ENCODE measurements around the gene PLEKHM3.

Gene PLEKHM3

GRCh38 chr2:207796585-207797350, 228.6 kb downstream of the PLEKHM3 start:
- no peak for DNase-seq (ENCODE audit: low read depth)

- no peak for DNase-seq (ENCODE audit: low read depth)
These were observed 233.0 kb downstream of the PLEKHM3 start for GRCh38 chr2:207792244-207792785.

GRCh38 chr2:207791579-207792243, 233.6 kb downstream of the PLEKHM3 start:
- DNase-seq (ENCODE audit: low read depth) = no peak

GRCh38 chr2:207790898-207791297, 234.4 kb downstream of the PLEKHM3 start:
- no peak for DNase-seq (ENCODE audit: low read depth)

GRCh38 chr2:207787800-207788199, 237.5 kb downstream of the PLEKHM3 start:
- no peak for DNase-seq (ENCODE audit: low read depth)

GRCh38 chr2:207787017-207787416, 238.3 kb downstream of the PLEKHM3 start:
- no peak for DNase-seq (ENCODE audit: low read depth)

- DNase-seq (ENCODE audit: low read depth) = no peak
These were observed 240.4 kb downstream of the PLEKHM3 start for GRCh38 chr2:207784898-207785297.

GRCh38 chr2:207783514-207783913, 241.8 kb downstream of the PLEKHM3 start:
- no peak for DNase-seq (ENCODE audit: low read depth)

- no peak for DNase-seq (ENCODE audit: low read depth)
These were observed 242.9 kb downstream of the PLEKHM3 start for GRCh38 chr2:207782238-207783030.

- DNase-seq (ENCODE audit: low read depth) = no peak
These were observed 245.8 kb downstream of the PLEKHM3 start for GRCh38 chr2:207779523-207779922.

GRCh38 chr2:207778298-207778882, 246.9 kb downstream of the PLEKHM3 start:
- DNase-seq (ENCODE audit: low read depth) = no peak

GRCh38 chr2:207777124-207777523, 248.2 kb downstream of the PLEKHM3 start:
- DNase-seq (ENCODE audit: low read depth) = no peak

GRCh38 chr2:207775473-207775872, 249.9 kb downstream of the PLEKHM3 start:
- DNase-seq (ENCODE audit: low read depth) = no peak

GRCh38 chr2:207772844-207773205, 252.5 kb downstream of the PLEKHM3 start:
- DNase-seq (ENCODE audit: low read depth) = no peak

- no peak for DNase-seq (ENCODE audit: low read depth)
These were observed 253.1 kb downstream of the PLEKHM3 start for GRCh38 chr2:207772081-207772843.

- no peak for DNase-seq (ENCODE audit: low read depth)
These were observed 253.9 kb downstream of the PLEKHM3 start for GRCh38 chr2:207771421-207771820.
